Measurements from ENCODE around the gene AHCYL1.

Gene AHCYL1

GRCh38 chr1:109977225-109977624 lies 7.3 kb upstream of the AHCYL1 start:
- DNase-seq: no peak

- no peak for DNase-seq
These were observed 6.7 kb upstream of the AHCYL1 start for GRCh38 chr1:109977657-109978378.

DNA sequence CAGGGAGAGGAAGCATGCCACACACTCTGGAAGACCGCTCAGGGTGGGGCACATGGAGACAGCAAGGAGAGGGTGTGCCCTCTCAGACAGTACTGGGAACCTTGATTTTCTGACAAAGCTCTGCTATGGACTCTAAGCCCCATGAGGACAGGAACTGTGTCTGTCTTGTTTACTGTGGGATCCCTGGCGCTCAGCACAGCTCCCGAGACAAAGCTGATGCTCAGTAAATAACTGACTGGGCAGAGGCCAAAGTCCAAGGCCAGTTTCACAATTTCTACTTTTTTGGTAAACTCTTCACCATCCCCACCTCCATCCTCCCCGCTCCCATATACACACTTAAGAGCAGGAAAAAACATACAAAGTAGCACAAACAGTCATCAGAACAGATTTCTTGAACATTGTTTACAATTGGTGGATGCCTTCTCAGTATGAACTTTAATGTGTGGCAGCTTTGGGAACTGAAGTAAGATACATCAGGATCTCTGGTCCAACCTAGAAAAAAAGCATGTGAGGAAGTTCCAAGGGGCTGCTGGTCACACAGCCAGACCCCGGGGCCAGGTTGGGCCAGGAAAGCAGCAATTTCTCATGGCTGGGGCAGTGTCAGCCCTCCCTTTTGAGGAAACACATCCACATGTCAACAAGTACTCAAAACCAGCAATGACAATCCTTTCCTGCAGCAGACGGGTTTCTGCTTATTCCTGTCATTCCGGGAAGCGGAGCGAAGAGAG lies 5.6 kb upstream of the AHCYL1 start:
- DNase-seq: no peak

DNA sequence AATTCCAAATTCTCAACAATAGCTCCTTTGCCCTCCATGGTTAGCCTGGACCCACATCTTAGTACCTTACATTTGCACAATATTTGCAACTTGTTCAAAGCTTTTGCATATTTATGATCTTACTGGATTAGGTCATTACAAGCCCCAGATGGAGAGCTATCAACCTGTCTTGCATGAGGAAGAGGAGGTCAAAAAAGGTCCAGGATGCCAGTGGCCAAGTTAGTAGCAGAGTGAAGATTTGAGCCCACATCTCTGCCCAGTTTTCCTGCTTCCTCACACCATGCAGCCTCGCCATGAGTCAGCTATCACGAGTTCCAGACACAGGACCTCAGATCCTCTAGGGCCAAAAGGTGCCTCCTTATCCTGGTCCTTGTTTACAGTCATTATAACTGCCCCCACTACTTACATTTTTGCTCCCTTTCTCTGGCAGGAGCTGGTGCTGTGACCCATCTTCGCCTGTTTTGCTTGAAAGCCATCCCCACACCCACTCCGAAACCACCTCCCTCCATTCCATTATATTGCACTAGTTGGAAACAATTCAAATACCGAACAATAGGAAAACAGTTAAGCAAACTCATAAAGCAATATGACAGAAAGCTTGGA lies 5.0 kb upstream of the AHCYL1 start:
- no peak for DNase-seq

DNA sequence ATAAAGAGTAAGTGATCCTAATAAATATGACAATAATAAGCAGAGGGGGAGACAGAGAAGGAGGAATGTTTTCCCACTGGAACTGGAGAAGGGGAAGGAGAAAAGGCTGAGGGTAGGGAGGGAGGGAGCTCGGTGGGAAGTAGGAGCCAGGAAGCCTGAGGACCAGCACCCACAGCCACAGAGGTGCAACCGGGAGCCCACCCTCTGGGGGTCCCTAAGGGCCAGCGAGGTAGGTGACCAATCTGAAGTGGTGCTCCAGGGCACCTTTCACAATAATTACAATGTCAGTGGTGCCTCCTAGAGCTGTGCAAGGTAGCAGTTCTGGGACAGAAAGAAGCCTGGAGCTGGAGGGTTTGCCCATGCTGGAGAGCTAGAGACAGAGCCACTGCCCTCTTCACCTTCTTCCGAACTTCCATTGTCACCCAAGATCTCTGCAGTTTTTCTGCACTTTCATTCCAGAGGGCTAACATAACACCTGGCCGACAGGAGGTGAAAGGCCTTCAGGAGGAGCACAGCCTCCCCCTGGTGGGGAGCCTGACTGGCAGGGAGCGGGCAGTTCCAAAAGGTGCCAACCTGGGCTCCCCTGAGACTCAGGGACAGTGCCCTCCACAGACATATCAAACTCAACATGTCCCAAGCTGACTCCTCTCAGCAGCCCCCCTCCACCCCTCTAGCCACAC lies 4.1 kb upstream of the AHCYL1 start:
- no peak for DNase-seq

DNA sequence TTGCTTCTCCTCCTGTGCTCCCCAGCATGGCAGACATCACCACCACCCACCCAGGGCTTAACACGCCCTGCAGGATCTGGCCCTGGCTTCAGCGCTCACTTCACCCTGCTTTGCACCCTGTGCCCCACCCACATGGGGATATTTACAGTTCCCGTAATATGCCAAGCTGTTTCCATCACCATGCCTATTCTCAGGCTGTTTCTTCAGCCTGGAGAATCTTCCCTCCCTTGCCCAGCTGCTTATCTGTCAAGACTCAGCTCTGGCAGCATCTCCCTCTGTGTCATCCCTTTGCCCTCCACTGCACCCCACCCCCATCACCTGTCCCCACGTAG lies 3.6 kb upstream of the AHCYL1 start:
- DNase-seq: no peak

GRCh38 chr1:109983380-109984189 lies 980 bp upstream of the AHCYL1 start:
- DNase-seq: no peak

DNA sequence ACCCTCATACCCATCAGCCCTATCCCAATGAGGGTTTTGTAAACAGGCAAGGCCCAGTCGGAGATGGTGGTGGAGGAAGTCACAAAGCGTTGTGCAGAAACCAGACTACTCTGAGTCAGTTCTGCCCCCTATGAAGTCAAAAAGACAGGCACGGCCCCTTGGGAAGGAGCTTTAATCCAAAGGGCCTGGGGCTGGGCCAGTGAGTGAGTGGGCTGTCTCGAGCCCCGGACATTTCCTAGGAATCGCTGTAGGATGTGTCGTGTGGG lies 442 bp upstream of the AHCYL1 start:
- no peak for DNase-seq

GRCh38 chr1:109985247-109986053 lies 885 bp downstream of the AHCYL1 start:
- DNase-seq: no peak

DNA sequence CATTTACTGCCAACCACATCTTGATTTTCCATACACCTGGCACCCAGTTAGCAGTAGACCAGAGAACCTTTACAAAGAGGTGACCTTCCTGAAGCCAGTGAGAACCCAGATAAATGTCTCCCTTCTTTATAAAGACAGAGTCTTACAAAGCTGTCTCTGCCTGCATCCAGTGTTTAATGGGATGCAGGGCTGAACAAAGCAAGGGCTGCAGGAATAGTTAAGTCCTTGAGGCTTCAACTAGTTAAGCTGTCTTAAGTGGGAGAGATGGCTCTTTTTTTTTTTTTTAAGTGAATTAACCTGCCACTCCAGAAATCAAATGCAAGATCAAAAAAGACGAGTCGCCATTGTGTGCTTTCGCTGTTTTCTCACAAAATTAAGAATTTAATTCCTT lies 1.5 kb downstream of the AHCYL1 start:
- DNase-seq: no peak

DNA sequence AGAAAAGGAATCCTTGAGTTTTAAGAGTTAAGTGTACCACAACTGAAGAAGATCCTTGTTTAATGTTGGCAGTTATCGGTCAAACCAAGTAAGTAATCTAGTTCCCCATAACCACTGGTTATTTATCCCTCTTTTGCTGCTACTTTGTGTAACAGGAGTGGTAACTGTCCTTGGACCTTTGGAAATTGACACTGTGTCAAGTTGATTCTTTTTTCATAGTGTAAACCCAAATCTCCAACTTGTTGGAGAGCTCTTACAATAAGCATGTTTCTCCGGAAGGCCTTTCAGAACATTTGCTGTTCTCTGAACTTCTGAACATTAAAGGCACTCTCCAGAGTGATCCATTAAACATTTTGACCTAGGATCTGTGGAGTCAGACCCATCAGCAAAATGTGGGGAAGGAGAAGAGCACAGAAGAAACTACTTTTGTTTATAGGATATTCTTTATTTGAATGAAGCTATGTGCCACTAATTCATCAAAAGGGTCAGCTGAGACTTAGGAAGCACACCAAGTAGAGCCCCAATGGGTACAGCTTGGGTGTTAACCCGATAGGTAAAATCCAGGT lies 3.9 kb downstream of the AHCYL1 start:
- DNase-seq: no peak

DNA sequence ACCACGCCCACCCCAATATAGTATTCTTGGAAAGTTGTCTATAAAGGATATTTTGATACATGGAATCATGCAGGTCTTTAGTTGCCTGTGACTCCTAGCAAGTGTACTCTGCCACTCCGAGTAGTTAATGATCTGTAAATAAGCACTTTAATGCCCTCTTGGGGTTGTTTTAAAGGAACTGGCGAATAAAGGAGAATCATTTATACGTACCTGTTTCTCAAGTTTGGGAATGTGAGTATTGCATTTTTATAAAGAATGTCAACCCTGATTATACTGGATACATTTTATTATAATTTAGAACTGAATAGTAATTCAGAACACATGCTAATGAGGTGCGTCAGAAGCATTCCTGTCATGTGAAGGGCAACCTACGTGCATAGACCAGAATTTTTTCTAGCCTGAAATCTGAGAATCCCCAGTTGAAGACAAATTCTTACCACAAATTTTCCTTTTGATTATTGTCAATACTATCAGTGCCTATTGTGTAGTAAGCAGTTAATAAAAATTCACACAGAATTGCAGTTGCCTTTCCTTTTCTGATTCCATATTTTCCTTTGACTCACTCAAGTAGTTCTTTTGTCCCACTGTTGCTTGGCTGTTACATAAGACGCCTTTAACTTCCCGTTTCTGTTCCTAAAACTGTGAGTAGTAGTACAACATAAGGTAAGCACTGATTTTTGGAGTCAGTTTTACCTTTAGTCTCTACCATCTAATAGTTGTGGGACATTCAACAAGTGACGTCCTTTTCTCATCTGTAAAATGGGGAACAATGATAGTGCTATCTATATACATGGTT lies 5.1 kb downstream of the AHCYL1 start:
- no peak for DNase-seq

DNA sequence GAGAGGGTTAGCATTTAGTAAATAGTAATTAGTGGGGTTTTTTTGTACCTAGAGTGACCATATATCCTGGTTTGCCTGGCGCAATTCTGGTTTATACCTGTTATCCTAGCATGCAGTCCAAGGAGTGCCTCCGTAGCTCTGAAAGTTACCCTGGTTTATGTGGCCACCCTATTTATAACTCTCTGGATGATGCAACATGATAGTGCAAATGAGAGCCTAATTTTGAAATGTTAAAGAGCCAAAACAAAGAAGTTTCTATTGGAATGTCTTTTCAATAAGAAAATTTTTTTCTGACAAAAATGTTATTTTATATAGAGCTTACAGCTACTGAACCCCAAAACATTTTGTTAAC lies 5.7 kb downstream of the AHCYL1 start:
- no peak for DNase-seq

DNA sequence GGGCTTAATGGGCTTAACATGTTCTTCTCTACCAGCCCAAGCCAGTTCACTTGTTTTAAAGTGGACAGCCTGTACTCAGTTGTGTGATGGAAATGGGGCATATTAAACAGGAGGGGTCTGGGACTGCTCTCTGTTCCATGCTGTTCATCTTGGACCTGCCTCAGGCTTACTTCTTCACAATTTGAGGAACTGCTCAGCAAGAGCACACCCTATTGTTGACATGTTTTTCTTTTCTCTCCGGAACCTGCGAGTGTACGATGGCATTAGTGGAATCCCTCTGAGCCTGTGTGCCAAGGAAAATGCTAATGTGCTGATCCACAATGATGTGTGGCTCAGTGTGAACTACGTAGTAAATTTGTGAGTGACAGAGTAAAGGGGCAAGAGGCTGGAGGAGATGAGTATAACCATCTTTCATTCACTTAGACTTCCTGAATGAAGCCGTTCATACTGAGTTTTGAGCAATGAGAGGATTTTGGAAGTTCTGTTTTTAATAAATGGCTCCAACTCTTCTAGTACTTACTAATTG lies 6.9 kb downstream of the AHCYL1 start:
- DNase-seq: no peak

GRCh38 chr1:109993885-109994284 lies 9.3 kb downstream of the AHCYL1 start:
- no peak for DNase-seq

DNA sequence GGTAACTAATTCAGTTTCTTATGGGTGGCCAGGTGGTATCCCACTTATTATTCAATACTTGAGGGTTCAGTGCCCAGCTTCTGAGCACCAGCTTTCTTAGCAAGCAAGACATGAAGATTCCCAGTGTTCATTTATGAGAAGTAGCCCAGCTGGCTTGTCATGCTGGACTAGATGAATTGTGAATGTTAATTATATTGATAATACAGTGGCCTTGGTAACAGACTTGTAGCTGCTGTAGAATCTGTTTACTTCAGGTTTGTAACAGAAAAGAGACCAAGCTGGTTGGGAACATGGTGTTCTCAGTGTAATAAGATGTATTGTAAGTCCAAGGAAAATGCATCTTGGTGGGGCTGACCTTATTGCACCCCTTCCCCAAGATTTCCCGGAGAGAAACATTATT lies 10.1 kb downstream of the AHCYL1 start:
- DNase-seq: no peak

- DNase-seq: no peak
These were observed 11.0 kb downstream of the AHCYL1 start for GRCh38 chr1:109995536-109995935.

DNA sequence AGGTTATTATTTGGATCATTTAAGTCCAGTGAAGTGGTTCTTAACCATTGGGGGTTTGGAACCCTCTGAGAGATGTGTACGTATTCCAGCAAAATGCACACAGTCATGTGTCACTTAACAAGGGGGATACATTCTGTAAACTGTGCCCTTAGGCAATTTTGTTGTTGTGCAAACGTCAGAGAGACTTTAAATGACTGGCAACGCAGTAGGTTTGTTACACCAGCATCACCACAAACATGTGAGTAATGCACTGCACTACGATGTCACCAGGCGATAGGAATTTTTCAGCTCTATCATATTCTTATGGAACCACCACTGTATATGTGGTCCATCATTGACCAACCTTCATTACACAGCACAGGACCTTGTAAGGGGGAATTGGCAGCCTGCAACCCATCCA lies 11.9 kb downstream of the AHCYL1 start:
- no peak for DNase-seq

DNA sequence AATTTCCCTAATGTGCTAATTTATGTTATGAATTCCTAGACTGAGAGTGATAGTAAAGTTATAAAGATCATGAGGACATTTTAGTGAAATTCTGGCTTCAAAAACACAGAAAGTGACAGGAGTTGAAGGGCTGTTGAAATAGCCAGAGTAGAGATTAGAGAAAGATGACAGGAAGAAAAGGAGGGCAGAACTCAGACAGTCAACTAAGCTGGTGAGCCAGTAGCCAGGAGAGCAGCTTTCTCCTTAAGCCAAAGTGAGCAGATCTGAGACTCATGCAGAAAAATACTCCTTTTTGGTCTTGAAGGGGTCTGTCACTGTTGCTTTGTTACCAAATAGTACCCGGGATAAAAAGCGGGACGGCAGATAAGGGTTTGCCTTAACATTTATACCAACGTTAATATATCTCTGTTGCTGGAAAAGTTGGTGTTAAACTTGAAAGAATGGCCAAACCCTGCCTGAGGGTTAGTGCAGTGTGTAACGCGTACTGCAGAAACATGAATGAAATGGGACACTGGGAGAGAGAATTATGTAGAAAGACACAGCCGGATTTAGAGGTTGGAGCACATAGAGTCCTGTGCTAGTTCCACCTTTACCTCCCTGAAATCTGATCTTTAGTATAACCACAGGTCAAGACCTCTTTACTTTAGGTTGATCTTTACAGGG lies 12.8 kb downstream of the AHCYL1 start:
- no peak for DNase-seq

GRCh38 chr1:109997867-109998229 lies 13.3 kb downstream of the AHCYL1 start:
- DNase-seq: no peak

DNA sequence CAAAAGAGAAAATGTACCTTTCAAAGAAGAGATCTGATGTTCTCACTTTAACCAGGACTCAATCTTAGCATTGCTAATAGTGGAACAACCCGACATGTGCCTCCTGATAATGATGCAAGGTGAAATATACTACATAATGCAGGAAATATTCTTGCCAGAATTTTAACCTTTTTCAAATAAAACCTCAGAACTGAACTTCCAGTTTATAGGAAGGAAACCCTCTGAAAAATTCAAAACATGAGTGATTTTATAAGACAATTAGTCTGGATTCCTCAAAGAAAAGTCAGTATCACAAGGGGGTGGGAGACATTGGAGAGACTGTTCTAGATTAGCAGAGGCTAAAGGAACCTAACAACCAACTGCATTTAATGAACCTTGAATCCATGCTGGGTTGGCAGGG lies 18.1 kb downstream of the AHCYL1 start:
- no peak for DNase-seq
